ENCODE measurements around the gene NCOR2.

Gene NCOR2

DNA sequence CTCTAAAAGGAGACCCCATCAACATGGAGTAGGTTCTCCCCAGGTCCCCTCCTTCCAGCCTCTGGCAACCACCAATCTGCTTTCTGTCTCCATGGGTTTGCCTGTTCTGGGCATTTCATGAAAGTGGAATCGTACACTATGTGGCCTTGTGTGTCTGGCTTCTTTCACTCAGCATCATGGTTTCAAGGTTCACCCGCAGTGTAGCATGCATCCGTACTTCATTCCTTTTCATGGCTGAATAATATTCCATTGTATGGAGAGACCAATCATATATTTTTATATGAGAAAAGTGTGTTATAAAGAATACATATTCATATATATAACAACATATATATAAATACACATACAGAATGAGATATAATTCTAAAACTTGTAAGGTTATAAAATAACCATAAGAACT lies 19.8 kb downstream of the NCOR2 start:
- DNase-seq (ENCODE audit: insufficient read length, low spot score) (no peak), FAIRE-seq (no peak)
- TF ChIP-seq, protein P1, sequence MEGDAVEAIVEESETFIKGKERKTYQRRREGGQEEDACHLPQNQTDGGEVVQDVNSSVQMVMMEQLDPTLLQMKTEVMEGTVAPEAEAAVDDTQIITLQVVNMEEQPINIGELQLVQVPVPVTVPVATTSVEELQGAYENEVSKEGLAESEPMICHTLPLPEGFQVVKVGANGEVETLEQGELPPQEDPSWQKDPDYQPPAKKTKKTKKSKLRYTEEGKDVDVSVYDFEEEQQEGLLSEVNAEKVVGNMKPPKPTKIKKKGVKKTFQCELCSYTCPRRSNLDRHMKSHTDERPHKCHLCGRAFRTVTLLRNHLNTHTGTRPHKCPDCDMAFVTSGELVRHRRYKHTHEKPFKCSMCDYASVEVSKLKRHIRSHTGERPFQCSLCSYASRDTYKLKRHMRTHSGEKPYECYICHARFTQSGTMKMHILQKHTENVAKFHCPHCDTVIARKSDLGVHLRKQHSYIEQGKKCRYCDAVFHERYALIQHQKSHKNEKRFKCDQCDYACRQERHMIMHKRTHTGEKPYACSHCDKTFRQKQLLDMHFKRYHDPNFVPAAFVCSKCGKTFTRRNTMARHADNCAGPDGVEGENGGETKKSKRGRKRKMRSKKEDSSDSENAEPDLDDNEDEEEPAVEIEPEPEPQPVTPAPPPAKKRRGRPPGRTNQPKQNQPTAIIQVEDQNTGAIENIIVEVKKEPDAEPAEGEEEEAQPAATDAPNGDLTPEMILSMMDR (IDR thresholded peaks at IDR 0.05; ENCODE audit: insufficient read depth, missing control alignments), result no peak

- TF ChIP-seq, protein P1 (IDR thresholded peaks at IDR 0.05; ENCODE audit: insufficient read depth, missing control alignments), result no peak
- FAIRE-seq (no peak), DNase-seq (ENCODE audit: insufficient read length, low spot score) (no peak)
Observed at GRCh38 chr12:124545508-124546418, 21.6 kb downstream of the NCOR2 start.

GRCh38 chr12:124544983-124545382 lies 22.4 kb downstream of the NCOR2 start:
- FAIRE-seq (no peak), DNase-seq (ENCODE audit: insufficient read length, low spot score) (no peak)
- TF ChIP-seq, protein P1 (IDR thresholded peaks at IDR 0.05; ENCODE audit: insufficient read depth, missing control alignments), result no peak

DNA sequence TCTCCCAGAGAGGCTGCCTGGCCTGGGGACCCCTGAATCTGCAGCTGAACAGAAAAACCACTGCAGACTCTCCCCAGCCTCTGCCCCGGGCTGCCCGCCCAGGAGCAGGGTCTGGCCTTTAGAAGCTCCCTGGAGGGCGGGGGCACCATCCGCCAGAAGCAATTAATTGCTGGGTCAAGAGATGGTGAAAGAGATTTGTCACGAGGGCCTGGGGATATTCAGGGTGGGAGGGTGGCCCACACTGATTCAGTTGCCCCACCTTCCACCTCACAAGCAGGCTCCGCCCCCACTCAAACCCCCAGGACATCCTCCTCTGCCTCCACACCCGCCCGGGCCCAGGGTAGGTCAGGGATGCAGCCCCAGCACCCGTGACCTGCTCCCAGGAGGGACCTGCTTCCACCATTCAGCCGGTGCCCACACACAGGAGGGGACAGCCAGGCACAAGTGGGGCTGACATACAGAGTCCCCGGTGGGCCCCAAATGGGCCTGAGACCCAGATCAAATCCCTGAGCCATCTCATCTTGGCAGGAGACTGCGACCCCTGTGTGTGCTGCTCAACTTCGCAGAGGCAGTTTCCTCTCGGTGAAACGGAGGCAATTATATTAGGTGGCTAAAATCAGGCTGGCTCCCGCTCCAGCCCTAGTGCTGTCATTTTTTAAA lies 23.0 kb downstream of the NCOR2 start:
- DNase-seq (ENCODE audit: insufficient read length, low spot score) (no peak), FAIRE-seq (no peak)
- TF ChIP-seq, protein P1 (IDR thresholded peaks at IDR 0.05; ENCODE audit: insufficient read depth, missing control alignments), result no peak

GRCh38 chr12:124543590-124544310 lies 23.7 kb downstream of the NCOR2 start:
- FAIRE-seq, result no peak
- TF ChIP-seq, protein P1 (IDR thresholded peaks at IDR 0.05; ENCODE audit: insufficient read depth, missing control alignments), result no peak
- no peak for DNase-seq (ENCODE audit: insufficient read length, low spot score)

GRCh38 chr12:124543052-124543589 lies 24.3 kb downstream of the NCOR2 start:
- FAIRE-seq (no peak), DNase-seq (ENCODE audit: insufficient read length, low spot score) (no peak)
- TF ChIP-seq, protein P1 (IDR thresholded peaks at IDR 0.05; ENCODE audit: insufficient read depth, missing control alignments), result no peak

Measured in D721Med (cell line).